ENCODE results near the gene KHDC4. TPM values are rescaled to one million over a fixed set of nuclear protein-coding genes. Genes with fewer than 3 reads are reported as not detected.

KHDC4 gene
- total RNA-seq, 1 experiment from 2014 or later, result 107 TPM

- no peak for TF ChIP-seq CTCF (IDR thresholded peaks at IDR 0.05; ENCODE audit: unreplicated experiment)
- no peaks in the 10 kb centered on the region for H3K27me3 Mint-ChIP-seq (ENCODE audit: unreplicated experiment)
- intact Hi-C loops (cut with micrococcal nuclease; ENCODE audit: unreplicated experiment), result no loop called here
- no TSS peak for BruUV-seq (replicated peaks)
- no peaks in the 10 kb centered on the region for H3K9me3 Mint-ChIP-seq (ENCODE audit: low read depth, unreplicated experiment)
- DNase-seq, result no peak
- peaks cover 82% of the 10 kb centered on the region for H3K36me3 Mint-ChIP-seq (ENCODE audit: insufficient read depth, unreplicated experiment)
- no peaks in the 10 kb centered on the region for H3K4me1 Mint-ChIP-seq (ENCODE audit: low read depth, unreplicated experiment)
- no peak overlapping the region for H3K27ac Mint-ChIP-seq (ENCODE audit: unreplicated experiment)
- CTCF ChIA-PET, result interaction anchor here (0.6 to 0.9 kb wide), 3 partner anchors 23 to 1032 kb away, joined by 3 to 4 read pairs (median 3); no protein-coding TSS in a partner anchor
- no peak overlapping the region for H3K4me3 Mint-ChIP-seq (ENCODE audit: low read depth, unreplicated experiment)
Measured at GRCh38 chr1:155954645-155955044, 20.4 kb upstream of the KHDC4 start.

- no peak for TF ChIP-seq CTCF (IDR thresholded peaks at IDR 0.05; ENCODE audit: unreplicated experiment)
- no peak for DNase-seq
- BruUV-seq (replicated peaks), result no TSS peak
- intact Hi-C loops (cut with micrococcal nuclease; ENCODE audit: unreplicated experiment), result no loop called here
- Mint-ChIP-seq H3K9me3 (ENCODE audit: low read depth, unreplicated experiment) (no peaks in the 10 kb centered on the region), H3K27me3 (ENCODE audit: unreplicated experiment) (no peaks in the 10 kb centered on the region), H3K27ac (ENCODE audit: unreplicated experiment) (no peak overlapping the region), H3K4me1 (ENCODE audit: low read depth, unreplicated experiment) (no peaks in the 10 kb centered on the region), H3K4me3 (ENCODE audit: low read depth, unreplicated experiment) (no peak overlapping the region), H3K36me3 (ENCODE audit: insufficient read depth, unreplicated experiment) (peaks cover 97% of the 10 kb centered on the region)
- CTCF ChIA-PET, result no interaction called here
Measured at GRCh38 chr1:155952505-155952890, 18.3 kb upstream of the KHDC4 start.

GRCh38 chr1:155951753-155952504, 17.7 kb upstream of the KHDC4 start:
- DNase-seq, result no peak
- TF ChIP-seq CTCF (IDR thresholded peaks at IDR 0.05; ENCODE audit: unreplicated experiment), result no peak
- H3K4me3 Mint-ChIP-seq (ENCODE audit: low read depth, unreplicated experiment), result no peak overlapping the region
- peaks cover 96% of the 10 kb centered on the region for H3K36me3 Mint-ChIP-seq (ENCODE audit: insufficient read depth, unreplicated experiment)
- no TSS peak for BruUV-seq (replicated peaks)
- H3K27ac Mint-ChIP-seq (ENCODE audit: unreplicated experiment), result no peak overlapping the region
- no peaks in the 10 kb centered on the region for H3K4me1 Mint-ChIP-seq (ENCODE audit: low read depth, unreplicated experiment)
- intact Hi-C loops (cut with micrococcal nuclease; ENCODE audit: unreplicated experiment), result no loop called here
- no peaks in the 10 kb centered on the region for H3K9me3 Mint-ChIP-seq (ENCODE audit: low read depth, unreplicated experiment)
- no peaks in the 10 kb centered on the region for H3K27me3 Mint-ChIP-seq (ENCODE audit: unreplicated experiment)
- CTCF ChIA-PET, result no interaction called here

- Mint-ChIP-seq H3K4me1 (ENCODE audit: low read depth, unreplicated experiment) (peaks cover 8% of the 10 kb centered on the region), H3K4me3 (ENCODE audit: low read depth, unreplicated experiment) (no peak overlapping the region), H3K27me3 (ENCODE audit: unreplicated experiment) (no peaks in the 10 kb centered on the region), H3K36me3 (ENCODE audit: insufficient read depth, unreplicated experiment) (peaks cover 97% of the 10 kb centered on the region), H3K9me3 (ENCODE audit: low read depth, unreplicated experiment) (no peaks in the 10 kb centered on the region), H3K27ac (ENCODE audit: unreplicated experiment) (no peak overlapping the region)
- intact Hi-C loops (cut with micrococcal nuclease; ENCODE audit: unreplicated experiment), result no loop called here
- no TSS peak for BruUV-seq (replicated peaks)
- CTCF ChIA-PET, result no interaction called here
- TF ChIP-seq CTCF (IDR thresholded peaks at IDR 0.05; ENCODE audit: unreplicated experiment), result no peak
- no peak for DNase-seq
Measured at GRCh38 chr1:155950829-155951228, 16.6 kb upstream of the KHDC4 start.
